Myocyte (in vitro differentiated cells): ENCODE measurements around the gene SIL1. TPM values are rescaled to one million over a fixed set of nuclear protein-coding genes. Genes with fewer than 3 reads are reported as not detected.

Source experiments
- DNase-seq: peaks from one replicate; pipeline ENCODE4 v3.0.0-alpha.2; 2012; ENCODE audit warnings: low read depth
- total RNA-seq: library from RNA; depleted of rRNA; stranded (reverse); fragments of >200 nt; gene quantifications from 2 replicates; pipeline ENCODE4 v1.2.3, GENCODE V29; 2014

SIL1 gene
- total RNA-seq, 1 donor from 2014 or later = 53.2 TPM

GRCh38 chr5:138962614-138963370 is 235.4 kb downstream of the SIL1 start:
- DNase-seq = no peak

DNA sequence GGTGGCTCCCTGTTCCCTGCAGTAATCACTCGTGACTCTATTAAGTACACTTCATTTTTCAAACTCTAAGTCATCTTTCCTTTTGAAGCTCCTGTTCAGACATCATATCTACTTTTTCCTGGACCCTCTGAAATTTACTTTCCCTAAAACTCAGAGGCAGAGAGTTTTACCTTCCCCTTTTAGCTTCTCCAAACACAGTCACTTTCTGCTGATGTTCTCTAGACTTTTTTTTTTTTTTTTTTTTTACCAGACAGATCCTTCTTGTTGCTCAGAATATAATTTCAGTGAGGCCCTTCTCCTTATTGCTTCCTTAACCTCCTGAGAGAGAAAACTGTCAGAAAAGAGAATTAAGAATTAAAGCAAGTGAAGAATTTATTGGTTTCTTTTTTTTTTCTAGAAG is 236.4 kb downstream of the SIL1 start:
- no peak for DNase-seq

- DNase-seq = no peak
Measured at GRCh38 chr5:138961221-138961620, 236.9 kb downstream of the SIL1 start.

- DNase-seq = no peak
Measured at GRCh38 chr5:138960145-138960692, 237.9 kb downstream of the SIL1 start.

DNA sequence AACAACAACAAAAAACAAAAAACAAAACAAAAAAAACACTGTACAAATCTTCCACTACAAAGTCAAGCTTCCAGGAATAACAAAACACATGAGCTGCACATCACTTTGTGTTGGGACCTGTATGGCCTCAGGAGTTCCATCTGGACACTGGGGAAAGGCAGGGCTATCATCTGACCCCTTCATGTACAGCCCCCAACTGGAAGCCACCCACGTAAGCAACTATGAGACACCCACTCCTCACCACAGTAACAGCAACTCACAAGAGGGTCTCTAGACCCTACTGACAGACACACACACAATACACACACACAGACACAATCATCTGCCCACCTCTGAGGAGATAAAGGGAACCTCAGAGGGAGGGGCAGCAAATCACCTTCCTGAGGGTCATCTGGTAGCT is 241.4 kb downstream of the SIL1 start:
- DNase-seq = no peak

GRCh38 chr5:138955671-138956295 is 242.4 kb downstream of the SIL1 start:
- DNase-seq = no peak

GRCh38 chr5:138955013-138955660 is 243.0 kb downstream of the SIL1 start:
- DNase-seq = peak; percentile 93

- DNase-seq = no peak
Measured at GRCh38 chr5:138954257-138955012, 243.7 kb downstream of the SIL1 start.

DNA sequence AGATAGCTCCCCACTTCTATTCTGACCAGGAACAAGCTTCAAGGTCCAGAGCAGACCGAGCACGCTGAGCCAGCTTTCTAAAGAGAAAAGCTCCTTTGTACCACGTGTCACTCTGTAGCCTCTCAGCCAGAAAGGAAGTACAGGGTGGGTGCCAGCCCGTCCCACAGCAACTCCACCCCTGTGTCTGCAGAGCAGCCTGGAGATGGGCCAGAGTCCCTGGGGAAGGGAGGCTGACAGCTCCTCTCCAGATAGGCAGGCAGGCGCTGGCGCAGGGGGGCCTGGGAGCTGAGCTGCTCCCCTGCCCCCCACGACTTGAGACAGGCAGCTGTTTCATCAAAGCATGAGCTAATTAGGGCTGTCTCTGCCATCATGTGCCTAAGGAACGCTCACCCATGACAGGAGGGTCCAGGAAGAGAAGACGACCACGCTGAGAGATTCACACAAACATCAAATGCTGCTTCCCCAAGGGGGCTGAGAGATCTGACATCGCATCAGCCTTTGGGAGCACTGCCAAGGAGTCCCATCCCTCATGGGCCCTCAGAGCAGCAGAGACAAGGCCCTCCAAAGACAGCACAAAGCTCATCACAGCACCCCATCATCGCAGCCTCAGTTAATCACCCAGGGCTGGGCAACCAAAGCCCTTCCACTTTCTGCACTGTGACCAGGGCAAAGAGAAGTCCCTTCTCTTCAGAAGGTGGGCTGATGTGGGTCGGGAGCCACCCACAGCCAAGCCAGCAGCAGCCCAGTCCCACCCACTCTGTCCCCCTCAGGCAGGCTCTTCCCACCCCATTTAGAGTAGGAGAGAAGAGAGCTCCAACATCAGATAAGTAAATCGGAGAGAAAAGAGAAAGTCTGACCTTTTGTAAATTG is 244.5 kb downstream of the SIL1 start:
- peak; percentile 95 for DNase-seq

DNA sequence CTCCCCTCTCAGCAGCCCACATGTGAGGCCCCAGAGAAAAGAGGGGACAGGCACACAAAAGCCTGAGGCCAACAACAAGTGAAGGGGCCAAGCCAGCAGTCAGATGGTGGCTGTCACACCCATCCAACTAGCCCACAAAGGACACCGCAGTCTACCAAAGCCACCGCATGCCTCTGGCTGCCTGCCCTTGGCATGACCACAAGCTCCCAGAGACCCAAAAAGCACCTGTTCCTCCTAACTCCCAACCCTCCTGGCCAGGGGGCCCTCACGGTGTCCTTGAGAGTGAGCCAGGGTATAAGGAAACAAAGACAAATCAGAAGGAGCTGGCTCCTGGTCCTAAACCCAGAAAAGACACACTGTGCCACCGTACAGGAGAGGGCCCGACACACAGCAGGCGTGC is 245.2 kb downstream of the SIL1 start:
- DNase-seq = peak; percentile 96

GRCh38 chr5:138951986-138952735 is 246.0 kb downstream of the SIL1 start:
- no peak for DNase-seq

- DNase-seq = no peak
Measured at GRCh38 chr5:138951091-138951985, 246.8 kb downstream of the SIL1 start.

DNA sequence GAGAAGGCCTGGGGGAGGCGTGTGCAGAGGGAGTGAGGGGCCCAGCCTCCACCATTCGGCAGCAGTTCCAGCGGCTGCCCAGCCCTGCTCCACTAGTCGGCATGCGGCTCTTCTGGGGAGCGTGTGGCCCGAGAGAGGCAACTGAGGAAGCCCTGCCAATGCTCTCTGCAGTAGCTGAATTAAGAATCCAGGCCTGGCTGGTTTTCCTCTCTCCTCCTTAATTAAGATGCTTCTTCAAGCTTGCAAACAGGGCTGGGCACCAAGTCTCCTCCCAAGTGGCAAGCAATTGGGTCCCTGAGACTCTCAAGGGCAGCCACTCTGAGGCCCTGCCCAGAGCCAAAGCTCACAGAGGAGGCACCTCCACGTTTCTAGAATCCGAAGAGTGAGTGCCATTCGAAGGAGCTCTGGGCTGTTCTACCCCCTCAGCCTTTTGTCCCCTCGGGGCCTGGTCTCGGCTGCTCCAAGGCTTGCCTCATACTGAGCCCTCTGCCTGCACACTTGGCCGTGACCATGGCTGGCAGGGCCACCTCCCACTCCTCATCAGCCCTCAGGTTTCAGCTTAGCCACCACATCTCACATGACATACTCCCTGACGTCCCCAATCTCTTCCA is 247.6 kb downstream of the SIL1 start:
- DNase-seq = no peak

- DNase-seq = no peak
Measured at GRCh38 chr5:138949988-138950387, 248.2 kb downstream of the SIL1 start.

DNA sequence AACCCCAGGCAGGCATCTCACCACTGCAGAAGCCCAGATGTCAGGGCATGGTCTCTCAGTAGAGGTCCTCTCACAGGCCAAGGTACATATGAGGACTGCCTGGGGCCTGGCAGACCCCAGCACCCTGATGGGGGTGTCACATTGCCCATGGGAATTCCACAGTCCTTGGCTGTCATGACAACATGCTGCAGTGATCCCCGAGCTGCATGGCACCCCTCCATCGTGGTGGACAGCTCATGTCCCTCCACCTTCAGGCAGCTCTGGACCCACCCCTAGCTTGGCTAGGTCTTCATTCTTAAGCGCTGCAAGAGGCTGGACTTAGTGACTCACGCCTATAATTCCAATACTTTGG is 249.0 kb downstream of the SIL1 start:
- DNase-seq = no peak

GRCh38 chr5:138948471-138949222 is 249.5 kb downstream of the SIL1 start:
- DNase-seq = no peak

DNA sequence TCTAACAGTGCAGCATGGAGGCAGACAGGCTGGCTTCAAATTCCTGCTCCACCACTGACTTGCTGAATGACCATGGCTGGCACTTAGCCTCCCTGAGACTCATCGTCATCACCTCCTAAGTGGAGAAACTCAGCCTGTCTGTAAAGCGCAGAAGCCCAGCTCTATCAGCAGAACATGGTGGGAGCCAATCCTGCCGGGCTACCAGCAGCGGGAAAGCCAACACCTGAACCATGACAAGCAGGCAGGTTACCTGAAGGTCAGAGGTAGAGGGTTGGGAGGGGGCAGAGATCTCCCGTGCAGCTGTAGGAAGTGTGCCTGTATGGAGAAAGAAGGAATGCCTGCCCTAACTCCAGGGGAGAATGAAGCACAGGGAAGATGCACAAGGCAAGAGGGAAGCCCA is 250.4 kb downstream of the SIL1 start:
- no peak for DNase-seq
